IMR-90 (cell line): Measurements from ENCODE around the gene FRZB. TPM values are rescaled to one million over a fixed set of nuclear protein-coding genes. Genes with fewer than 3 reads are reported as not detected.

Experiments used
- ATAC-seq: fragments of 200-7000 bp; cut with Tn5 transposase; 2 replicates; pipeline ENCODE4 v1.9.1; 2020; ENCODE audit warnings: low read depth, mild to moderate bottlenecking, moderate library complexity
- BruUV-seq: library from RNA; stranded (reverse); fragments of 400-500 nt; replicated peaks from 2 replicates; lab custom pipeline; 2021; lab: Mats Ljungman, UMichigan
- CTCF ChIA-PET: fragments of 300-600 bp; formaldehyde crosslinking; extraction: SDS; loops from one replicate; lab custom pipeline; 2021; ENCODE audit warnings: antibody characterized with exemption; lab: Yijun Ruan, JAX
- POLR2A ChIA-PET: fragments of 300-600 bp; sonication (Branson Sonifier 250); formaldehyde crosslinking; loops from one replicate; lab custom pipeline; 2022; ENCODE audit warnings: antibody characterized with exemption; ENCODE audit not compliant: unreplicated experiment; lab: Charles Lee
- DNase-seq: peaks from one replicate; pipeline ENCODE4 v3.0.0; 2013
- H2AFZ ChIP-seq: replicated peaks from 2 replicates; pipeline ENCODE3; 2013; ENCODE audit warnings: low read length, mild to moderate bottlenecking; ENCODE audit not compliant: poor library complexity
- H2AK5ac ChIP-seq: 2 replicates; pipeline ENCODE4 v1.6.1; 2013; ENCODE audit warnings: low read depth, low read length, inconsistent platforms
- H2AK9ac ChIP-seq: replicated peaks from 2 replicates; pipeline ENCODE3; 2013; ENCODE audit warnings: mild to moderate bottlenecking, low read depth, low read length, moderate library complexity; ENCODE audit not compliant: poor library complexity
- H2BK120ac ChIP-seq: 2 replicates; pipeline ENCODE4 v1.6.1; 2013; ENCODE audit warnings: low read depth, low read length, inconsistent platforms
- H2BK15ac ChIP-seq: 3 replicates; pipeline ENCODE4 v1.6.1; 2013; ENCODE audit warnings: low read depth, low read length, inconsistent platforms
- H2BK20ac ChIP-seq: 2 replicates; pipeline ENCODE4 v1.6.1; 2013; ENCODE audit warnings: low read depth, mild to moderate bottlenecking, inconsistent platforms, low read length, moderate library complexity
- H2BK5ac ChIP-seq: 2 replicates; pipeline ENCODE4 v1.6.1; 2013; ENCODE audit warnings: mild to moderate bottlenecking, low read depth, low read length, inconsistent platforms; ENCODE audit not compliant: poor library complexity, severe bottlenecking
- H3K14ac ChIP-seq: replicated peaks from 2 replicates; pipeline ENCODE4 v1.6.1; 2013; ENCODE audit warnings: low read depth, low read length, inconsistent platforms
- H3K18ac ChIP-seq: 2 replicates; pipeline ENCODE4 v1.6.1; 2013; ENCODE audit warnings: low read depth, low read length, control low read depth
- H3K23ac ChIP-seq: 2 replicates; pipeline ENCODE4 v1.6.1; 2013; ENCODE audit warnings: low read depth, low read length, inconsistent platforms
- H3K27ac ChIP-seq: 2 replicates; pipeline ENCODE4 v1.5.1; 2013; ENCODE audit warnings: mild to moderate bottlenecking, control low read depth, low read length; ENCODE audit not compliant: insufficient read depth
- H3K27me3 ChIP-seq: 2 replicates; pipeline ENCODE4 v1.6.1; 2013; ENCODE audit warnings: low read length; ENCODE audit not compliant: control insufficient read depth, insufficient read depth
- H3K36me3 ChIP-seq: 2 replicates; pipeline ENCODE4 v1.6.1; 2013; ENCODE audit warnings: low read length, mixed read lengths; ENCODE audit not compliant: control insufficient read depth, insufficient read depth
- H3K4ac ChIP-seq: 2 replicates; pipeline ENCODE4 v1.6.1; 2013; ENCODE audit warnings: low read depth, low read length, inconsistent platforms
- H3K4me1 ChIP-seq: 2 replicates; pipeline ENCODE4 v1.6.1; 2013; ENCODE audit warnings: low read length, mixed read lengths; ENCODE audit not compliant: control insufficient read depth, insufficient read depth
- H3K4me2 ChIP-seq: 2 replicates; pipeline ENCODE4 v1.6.1; 2013; ENCODE audit warnings: low read depth, mild to moderate bottlenecking, control low read depth, low read length, moderate library complexity
- H3K4me3 ChIP-seq: 2 replicates; pipeline ENCODE4 v1.5.1; 2013; ENCODE audit warnings: low read depth, mild to moderate bottlenecking, control low read depth, low read length, moderate library complexity; ENCODE audit not compliant: insufficient read depth
- H3K56ac ChIP-seq: 2 replicates; pipeline ENCODE4 v1.6.1; 2013; ENCODE audit warnings: low read length, inconsistent platforms; ENCODE audit not compliant: insufficient read depth; ENCODE audit errors: extremely low read depth
- H3K79me1 ChIP-seq, 2 experiments: 2 replicates each; pipeline ENCODE4 v1.6.1; 2013; ENCODE audit warnings: low read length in 2 of 2, inconsistent platforms in 1 of 2, low read depth in 1 of 2
- H3K9ac ChIP-seq: 2 replicates; pipeline ENCODE4 v1.6.1; 2013; ENCODE audit warnings: low read depth, low read length, control low read depth
- H3K9me1 ChIP-seq: 2 replicates; pipeline ENCODE4 v1.6.1; 2013; ENCODE audit warnings: low read length, inconsistent platforms; ENCODE audit not compliant: insufficient read depth
- H3K9me3 ChIP-seq: 2 replicates; pipeline ENCODE4 v1.6.1; 2013; ENCODE audit warnings: low read length; ENCODE audit not compliant: control insufficient read depth, insufficient read depth
- H4K20me1 ChIP-seq: 2 replicates; pipeline ENCODE4 v1.6.1; 2013; ENCODE audit warnings: low read length, inconsistent platforms; ENCODE audit not compliant: insufficient read depth
- H4K5ac ChIP-seq: 2 replicates; pipeline ENCODE4 v1.6.1; 2013; ENCODE audit warnings: mild to moderate bottlenecking, low read depth, low read length, control low read depth
- H4K8ac ChIP-seq, 2 experiments: 2 replicates each; pipeline ENCODE4 v1.6.1; 2013; ENCODE audit warnings: low read depth in 2 of 2, low read length in 2 of 2, control low read depth in 1 of 2, inconsistent platforms in 1 of 2
- H4K91ac ChIP-seq: 2 replicates; pipeline ENCODE4 v1.6.1; 2013; ENCODE audit warnings: low read depth, low read length, inconsistent platforms; ENCODE audit not compliant: insufficient read depth
- CHD1 ChIP-seq: IDR thresholded peaks from 2 replicates; pipeline ENCODE4 v1.6.1; 2012; ENCODE audit warnings: low read depth, low read length, improper control_type of control experiment
- FOS ChIP-seq: fragments of 150-350 bp; IDR thresholded peaks from 2 replicates; pipeline ENCODE4 v1.6.1; 2016; ENCODE audit warnings: low read depth, low read length
- POLR2A ChIP-seq: IDR thresholded peaks from 2 replicates; pipeline ENCODE4 v1.6.1; 2012; ENCODE audit warnings: mild to moderate bottlenecking, low read depth, low read length
- WGBS, 2 experiments: methylation state at CpG; one replicate each; pipeline versions ENCODE4 v1.1.5 to v1.1.7; 2013; ENCODE audit warnings: missing lambda C conversion rate in 2 of 2; ENCODE audit not compliant: insufficient read length in 1 of 2; ENCODE audit errors: extremely low coverage in 2 of 2; 5-methylcytosine and 5-hydroxymethylcytosine counted together
- dilution Hi-C: fragments of 300-500 bp; cut with HindIII; formaldehyde crosslinking; loops from one replicate; pipeline ENCODE4 v1.14.3; 2018; ENCODE audit warnings: low sequenced_read_pairs; ENCODE audit not compliant: unreplicated experiment
- in situ Hi-C: fragments of 300-500 bp; cut with MboI; formaldehyde crosslinking; loops from 3 replicates; pipeline ENCODE4 v1.14.3; 2019; ENCODE audit warnings: low sequenced_read_pairs, inconsistent platforms, mixed read lengths
- intact Hi-C: fragments of 100-400 bp; cut with micrococcal nuclease; formaldehyde crosslinking; loops from 2 replicates; pipeline ENCODE4 v1.10.0; 2022
- polyA plus RNA-seq, 3 experiments: library from polyadenylated mRNA; depleted of rRNA; stranded (reverse); fragments of >200 nt; gene quantifications; 2 replicates each; pipeline ENCODE4 v1.2.3, GENCODE V29; 2012; ENCODE audit warnings: low replicate concordance in 1 of 3
- total RNA-seq: library from RNA; depleted of rRNA; stranded (reverse); fragments of >200 nt; gene quantifications from 2 replicates; pipeline ENCODE4 v1.2.3, GENCODE V29; 2012
- TF ChIP-seq, protein P1 (sequence below): fragments of 150-350 bp; IDR thresholded peaks from 2 replicates; pipeline ENCODE4 v1.6.1; 2017; ENCODE audit warnings: mild to moderate bottlenecking, antibody characterized with exemption, low read length, low read depth

FRZB gene
- total and polyA plus RNA-seq, 2 of the 4 experiments (the other 2 are of a cell fraction): 0.18 to 1.2 TPM

DNA sequence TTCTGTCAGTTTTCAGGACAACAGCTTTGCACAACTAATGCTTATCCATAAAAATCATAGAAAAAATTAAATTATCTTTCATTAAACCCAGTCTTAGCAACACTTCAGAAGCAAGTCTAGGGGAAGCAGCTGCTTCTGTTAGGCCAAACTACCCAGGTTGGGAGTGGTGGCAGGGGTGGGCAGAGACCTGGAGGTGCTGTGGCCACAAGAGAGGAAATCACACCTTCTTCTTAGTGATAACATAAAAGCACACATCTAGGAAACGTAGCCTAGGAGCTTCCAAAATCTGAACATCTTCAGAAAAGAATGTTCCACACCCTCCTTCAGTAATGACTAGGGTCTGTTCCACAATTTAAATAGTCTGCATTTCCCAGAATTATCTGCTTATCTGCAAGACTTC is 32.3 kb upstream of the FRZB start:
- Histone ChIP-seq H3K9me3 (no peaks in the 10 kb centered on the region), H3K4me3 (no peak overlapping the region), H3K18ac (no peak overlapping the region), H4K91ac (no peak overlapping the region), H3K14ac (no peak overlapping the region), H2AFZ (no peak overlapping the region), H4K5ac (no peak overlapping the region), H2BK15ac (no peak overlapping the region), H3K4me2 (no peak overlapping the region), H3K56ac (no peak overlapping the region), H4K8ac (no peak overlapping the region), H3K9ac (no peak overlapping the region), H4K20me1 (no peaks in the 10 kb centered on the region), H2BK5ac (no peak overlapping the region), H3K9me1 (no peaks in the 10 kb centered on the region), H3K4ac (no peak overlapping the region), H2AK9ac (no peak overlapping the region), H2BK20ac (no peak overlapping the region), H2AK5ac (no peak overlapping the region), H3K79me1 (no peaks in the 10 kb centered on the region), H3K4me1 (peaks cover 2% of the 10 kb centered on the region; the same call in 1 of the 2 replicates), H3K27me3 (no peaks in the 10 kb centered on the region), H2BK120ac (no peak overlapping the region), H3K36me3 (no peaks in the 10 kb centered on the region), H3K27ac (no peak overlapping the region), H3K23ac (no peak overlapping the region)
- intact Hi-C loops (no loop called here), in situ Hi-C loops (no loop called here), dilution Hi-C loops (no loop called here)
- ATAC-seq (no peak), DNase-seq (no peak)
- POLR2A ChIA-PET: interaction anchor here (0.7 kb wide), 1 partner anchor 19 kb away, joined by 5 read pairs; no protein-coding TSS in a partner anchor
- WGBS, 2 experiments: no CpG with 5 or more reads among the region's 1 CpG
- CTCF ChIA-PET: no interaction called here
- no TSS peak for BruUV-seq
- TF ChIP-seq, protein P1, sequence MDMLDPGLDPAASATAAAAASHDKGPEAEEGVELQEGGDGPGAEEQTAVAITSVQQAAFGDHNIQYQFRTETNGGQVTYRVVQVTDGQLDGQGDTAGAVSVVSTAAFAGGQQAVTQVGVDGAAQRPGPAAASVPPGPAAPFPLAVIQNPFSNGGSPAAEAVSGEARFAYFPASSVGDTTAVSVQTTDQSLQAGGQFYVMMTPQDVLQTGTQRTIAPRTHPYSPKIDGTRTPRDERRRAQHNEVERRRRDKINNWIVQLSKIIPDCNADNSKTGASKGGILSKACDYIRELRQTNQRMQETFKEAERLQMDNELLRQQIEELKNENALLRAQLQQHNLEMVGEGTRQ: no peak
- TF ChIP-seq FOS (no peak), CHD1 (no peak), POLR2A (no peak)
